HL-60 (cell line): ENCODE results near the gene NUP155.
"Not testable (repeated sequence)": the region's sequence is repeated elsewhere in the genome, so short reads cannot be mapped to it uniquely, and the experiment has no call there.

Experiments
- DNase-seq, 2 experiments: peaks; one replicate each; pipeline ENCODE4 v3.0.0-alpha.2; 2010 to 2020; ENCODE audit warnings: low read depth in 1 of 2, low spot score in 1 of 2
- H3K27ac ChIP-seq: fragments of 250-450 bp; sonication (Bioruptor Pico); replicated peaks from 2 replicates; pipeline ENCODE4 v1.5.1; 2020; ENCODE audit warnings: mild to moderate bottlenecking, moderate library complexity
- H3K27me3 ChIP-seq: fragments of 250-450 bp; sonication (Bioruptor Pico); 2 replicates; pipeline ENCODE4 v1.5.1; 2021; ENCODE audit warnings: mild to moderate bottlenecking, moderate library complexity; ENCODE audit not compliant: insufficient read depth, poor library complexity, severe bottlenecking
- H3K4me3 ChIP-seq: replicated peaks from 2 replicates; pipeline ENCODE4 v1.5.1; 2011; ENCODE audit warnings: mild to moderate bottlenecking, control low read depth, low read length; ENCODE audit not compliant: insufficient read depth
- CTCF ChIP-seq: IDR thresholded peaks from one replicate; pipeline ENCODE4 v1.5.1; 2011; ENCODE audit warnings: low read length, control low read depth, inconsistent platforms; ENCODE audit not compliant: insufficient read depth
- GABPA ChIP-seq: IDR thresholded peaks from 2 replicates; pipeline ENCODE4 v1.6.1; 2012; ENCODE audit warnings: low read depth
- POLR2AphosphoS5 ChIP-seq: IDR thresholded peaks from 2 replicates; pipeline ENCODE4 v1.6.1; 2012; ENCODE audit warnings: low read depth
- REST ChIP-seq: IDR thresholded peaks from 2 replicates; pipeline ENCODE4 v1.6.1; 2012; ENCODE audit warnings: low read depth; ENCODE audit not compliant: insufficient replicate concordance
- SPI1 ChIP-seq: IDR thresholded peaks from 2 replicates; pipeline ENCODE4 v1.6.1; 2012; ENCODE audit warnings: low read depth, mild to moderate bottlenecking, borderline replicate concordance

The NUP155 gene

GRCh38 chr5:37272511-37272910, 98.4 kb downstream of the NUP155 start:
- no peak for TF ChIP-seq POLR2AphosphoS5
- no peak for TF ChIP-seq REST
- no peak for TF ChIP-seq SPI1
- TF ChIP-seq CTCF, result no peak
- Histone ChIP-seq H3K27me3 (no peaks in the 10 kb centered on the region), H3K4me3 (no peak overlapping the region), H3K27ac (no peak overlapping the region)
- no peak for DNase-seq

- not testable (repeated sequence) for H3K27me3 ChIP-seq, DNase-seq, H3K27ac ChIP-seq, H3K4me3 ChIP-seq
Observed at GRCh38 chr5:37268100-37268499, 102.8 kb downstream of the NUP155 start.

GRCh38 chr5:37255774-37256358, 115.0 kb downstream of the NUP155 start:
- TF ChIP-seq GABPA, result no peak
- no peak for TF ChIP-seq REST
- TF ChIP-seq SPI1, result no peak
- no peak for TF ChIP-seq POLR2AphosphoS5
- no peak for TF ChIP-seq CTCF

GRCh38 chr5:37254581-37254980, 116.3 kb downstream of the NUP155 start:
- Histone ChIP-seq H3K27ac (no peak overlapping the region), H3K27me3 (no peaks in the 10 kb centered on the region), H3K4me3 (no peak overlapping the region)
- TF ChIP-seq SPI1 (no peak), REST (no peak), CTCF (no peak), POLR2AphosphoS5 (no peak), GABPA (no peak)
- no peak for DNase-seq

More at GRCh38 chr5:37255774-37256358, 115.0 kb downstream of the NUP155 start:
- Histone ChIP-seq H3K27ac (no peak overlapping the region), H3K4me3 (no peak overlapping the region), H3K27me3 (no peaks in the 10 kb centered on the region)
- no peak for DNase-seq
